Left ventricle myocardium inferior (tissue), 1 donor: Measurements from ENCODE around the gene PGM5. TPM values are rescaled to one million over a fixed set of nuclear protein-coding genes. Genes with fewer than 3 reads are reported as not detected.

Source experiments
- DNase-seq: peaks from one replicate; pipeline ENCODE4 v3.0.0-alpha.2; 2020
- H3K27ac ChIP-seq: fragments of 200-600 bp; replicated peaks from 2 replicates; pipeline ENCODE4 v1.8.0; 2021
- H3K27me3 ChIP-seq: fragments of 200-600 bp; 2 replicates; pipeline ENCODE4 v1.8.0; 2021; ENCODE audit warnings: low read depth
- H3K36me3 ChIP-seq: fragments of 200-600 bp; 2 replicates; pipeline ENCODE4 v1.8.0; 2021
- H3K4me1 ChIP-seq: fragments of 200-600 bp; 2 replicates; pipeline ENCODE4 v1.8.0; 2021
- H3K4me3 ChIP-seq: fragments of 200-600 bp; 2 replicates; pipeline ENCODE4 v1.8.0; 2021; ENCODE audit warnings: mild to moderate bottlenecking, moderate library complexity
- H3K9me3 ChIP-seq: fragments of 200-600 bp; replicated peaks from 2 replicates; pipeline ENCODE4 v1.8.0; 2021
- intact Hi-C: fragments of 100-400 bp; cut with micrococcal nuclease; formaldehyde crosslinking; loops from one replicate; pipeline ENCODE4 v1.11.0; 2022
- total RNA-seq: library from RNA; stranded (reverse); fragmentation: NEBNext Ultra II Directional; extraction: Animal tissue kit (Norgen Biotek cat#: 25700); gene quantifications from one replicate; pipeline ENCODE4 v1.2.1, GENCODE V29; 2021
- TF ChIP-seq, protein P1 (sequence below): fragments of 200-600 bp; IDR thresholded peaks from 2 replicates; pipeline ENCODE4 v1.8.0; 2021; ENCODE audit warnings: antibody characterized with exemption, mild to moderate bottlenecking, borderline replicate concordance
- donor health status: DM: no; HTN: yes; CAD: no; lungs with severe emphysema.

The PGM5 gene
- total RNA-seq, 1 donor from 2014 or later: 190 TPM

DNA sequence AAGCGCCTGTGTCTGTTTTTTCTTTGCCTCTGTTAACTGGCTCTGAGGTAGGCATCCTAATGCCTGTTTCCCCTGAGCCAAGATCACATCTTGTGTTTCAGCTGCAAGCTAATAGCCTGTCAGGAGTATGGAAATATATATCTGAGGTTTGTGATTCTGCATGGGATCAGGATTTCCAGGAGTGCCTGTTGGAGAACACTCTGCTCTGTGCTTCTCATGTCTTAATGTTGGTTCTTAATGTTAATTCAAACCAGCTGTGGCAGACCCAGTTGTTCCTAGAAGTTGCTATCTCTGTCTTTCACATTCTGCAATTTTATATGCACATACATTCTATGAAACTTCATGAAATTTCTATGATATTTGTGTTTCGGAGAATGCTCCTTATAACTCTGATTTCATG, 72.1 kb downstream of the PGM5 start:
- Histone ChIP-seq H3K27ac (peak overlapping the region; percentile 43), H3K4me3 (no peak overlapping the region), H3K27me3 (no peaks in the 10 kb centered on the region), H3K36me3 (peaks cover 11% of the 10 kb centered on the region), H3K9me3 (no peaks in the 10 kb centered on the region), H3K4me1 (peaks cover 31% of the 10 kb centered on the region)
- intact Hi-C loops: loop anchor here (10.0 kb wide), 1 partner anchor 76 kb away; no protein-coding TSS in a partner anchor
- TF ChIP-seq, protein P1, sequence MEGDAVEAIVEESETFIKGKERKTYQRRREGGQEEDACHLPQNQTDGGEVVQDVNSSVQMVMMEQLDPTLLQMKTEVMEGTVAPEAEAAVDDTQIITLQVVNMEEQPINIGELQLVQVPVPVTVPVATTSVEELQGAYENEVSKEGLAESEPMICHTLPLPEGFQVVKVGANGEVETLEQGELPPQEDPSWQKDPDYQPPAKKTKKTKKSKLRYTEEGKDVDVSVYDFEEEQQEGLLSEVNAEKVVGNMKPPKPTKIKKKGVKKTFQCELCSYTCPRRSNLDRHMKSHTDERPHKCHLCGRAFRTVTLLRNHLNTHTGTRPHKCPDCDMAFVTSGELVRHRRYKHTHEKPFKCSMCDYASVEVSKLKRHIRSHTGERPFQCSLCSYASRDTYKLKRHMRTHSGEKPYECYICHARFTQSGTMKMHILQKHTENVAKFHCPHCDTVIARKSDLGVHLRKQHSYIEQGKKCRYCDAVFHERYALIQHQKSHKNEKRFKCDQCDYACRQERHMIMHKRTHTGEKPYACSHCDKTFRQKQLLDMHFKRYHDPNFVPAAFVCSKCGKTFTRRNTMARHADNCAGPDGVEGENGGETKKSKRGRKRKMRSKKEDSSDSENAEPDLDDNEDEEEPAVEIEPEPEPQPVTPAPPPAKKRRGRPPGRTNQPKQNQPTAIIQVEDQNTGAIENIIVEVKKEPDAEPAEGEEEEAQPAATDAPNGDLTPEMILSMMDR: no peak
- DNase-seq: no peak

DNA sequence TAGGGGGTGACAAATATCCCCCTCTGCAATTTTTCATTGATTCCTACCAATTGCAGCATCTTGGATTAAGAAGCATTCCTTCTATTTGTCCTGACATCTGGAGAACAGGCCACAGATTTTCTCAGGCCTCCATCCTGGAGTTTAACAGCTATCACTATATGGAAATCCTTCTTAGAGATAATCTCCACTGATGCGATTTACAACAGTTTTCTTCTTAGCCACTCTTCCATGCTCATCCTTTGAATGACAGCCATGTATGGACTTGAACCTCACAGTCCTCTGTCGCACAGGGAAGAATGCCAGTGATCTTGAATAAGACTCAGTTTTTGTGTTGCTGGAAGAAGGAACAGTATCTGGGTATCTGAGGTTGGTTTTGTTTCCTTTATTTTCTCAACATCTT, 73.2 kb downstream of the PGM5 start:
- H3K36me3 ChIP-seq: peaks cover 11% of the 10 kb centered on the region
- H3K4me3 ChIP-seq: no peak overlapping the region
- H3K27me3 ChIP-seq: no peaks in the 10 kb centered on the region
- TF ChIP-seq, protein P1: no peak
- intact Hi-C loops: loop anchor here (10.0 kb wide), 1 partner anchor 75 kb away; no protein-coding TSS in a partner anchor
- H3K9me3 ChIP-seq: no peaks in the 10 kb centered on the region
- no peak overlapping the region for H3K27ac ChIP-seq
- DNase-seq: no peak
- H3K4me1 ChIP-seq: peaks cover 31% of the 10 kb centered on the region

DNA sequence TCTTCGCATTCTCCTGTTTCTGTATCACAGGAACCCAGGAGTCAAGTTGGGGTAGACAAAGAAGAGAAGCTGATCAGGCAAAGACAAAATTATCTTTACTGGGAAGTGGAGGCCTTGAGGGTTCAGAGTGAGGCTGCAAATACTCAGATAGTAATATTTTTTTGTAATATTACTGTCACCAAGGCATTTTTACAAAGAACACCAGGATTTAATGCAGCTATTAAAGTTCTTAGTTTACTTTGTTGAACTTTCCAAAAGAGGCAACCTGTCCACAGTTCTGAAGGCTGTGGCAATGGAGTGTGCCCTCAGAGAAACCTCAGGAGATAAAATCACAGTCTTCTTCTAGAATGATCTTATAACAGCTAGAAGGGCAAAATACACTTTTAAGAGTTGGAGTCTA, 74.9 kb downstream of the PGM5 start:
- H3K36me3 ChIP-seq: peaks cover 8% of the 10 kb centered on the region
- intact Hi-C loops: no loop called here
- TF ChIP-seq, protein P1: no peak
- H3K9me3 ChIP-seq: no peaks in the 10 kb centered on the region
- H3K27me3 ChIP-seq: no peaks in the 10 kb centered on the region
- DNase-seq: no peak
- peaks cover 31% of the 10 kb centered on the region for H3K4me1 ChIP-seq
- no peak overlapping the region for H3K27ac ChIP-seq
- no peak overlapping the region for H3K4me3 ChIP-seq

DNA sequence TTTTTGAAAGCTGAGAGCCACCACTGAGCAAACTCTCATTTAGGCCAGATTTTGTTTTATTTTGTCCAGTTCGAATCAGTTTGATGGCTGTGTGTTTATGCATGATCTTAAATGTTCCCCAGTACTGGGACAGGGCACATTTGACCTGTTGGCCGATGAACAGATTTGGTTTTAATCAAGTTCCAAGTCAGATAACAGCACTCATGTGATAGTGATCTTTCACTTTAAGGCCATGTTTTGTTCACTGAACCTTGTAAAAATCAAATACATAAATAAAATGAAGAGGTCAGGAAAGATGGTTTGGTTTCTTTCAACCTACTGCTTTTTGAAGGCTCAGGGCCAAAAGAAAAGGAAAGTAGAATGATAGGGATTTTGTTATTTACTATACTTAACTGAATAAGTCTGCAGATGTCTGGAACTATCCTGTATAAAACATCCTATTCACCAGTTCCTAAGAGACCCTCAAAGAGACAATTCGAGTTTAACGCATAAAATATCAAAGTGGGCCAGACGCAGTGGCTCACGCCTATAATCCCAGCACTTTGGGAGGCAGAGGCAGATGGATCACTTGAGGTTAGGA, 77.2 kb downstream of the PGM5 start:
- H3K27ac ChIP-seq: no peak overlapping the region
- no peak for DNase-seq
- H3K9me3 ChIP-seq: no peaks in the 10 kb centered on the region
- intact Hi-C loops: no loop called here
- H3K36me3 ChIP-seq: peaks cover 3% of the 10 kb centered on the region
- no peak overlapping the region for H3K4me3 ChIP-seq
- no peaks in the 10 kb centered on the region for H3K27me3 ChIP-seq
- TF ChIP-seq, protein P1: no peak
- peaks cover 30% of the 10 kb centered on the region for H3K4me1 ChIP-seq

DNA sequence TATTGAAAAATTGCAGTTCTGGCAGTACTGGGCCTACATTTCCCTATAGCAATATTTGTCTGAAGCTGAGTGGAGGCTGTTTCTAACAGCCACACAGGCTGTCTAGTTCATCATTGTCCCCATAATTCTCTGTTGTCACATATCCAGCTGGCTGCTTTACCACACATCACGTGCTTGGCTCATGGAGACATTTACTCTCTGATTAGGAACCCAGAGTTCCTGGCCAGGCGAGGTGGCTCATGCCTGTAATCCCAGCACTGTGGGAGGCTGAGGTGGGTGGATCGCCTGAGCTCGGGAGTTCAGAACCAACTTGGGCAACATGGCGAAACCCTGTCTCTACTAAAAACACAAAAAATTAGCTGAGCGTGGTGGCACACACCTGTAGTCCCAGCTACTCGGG, 81.4 kb downstream of the PGM5 start:
- no peaks in the 10 kb centered on the region for H3K27me3 ChIP-seq
- intact Hi-C loops: no loop called here

More for the DNA sequence above, 81.4 kb downstream of the PGM5 start:
- no peak overlapping the region for H3K4me3 ChIP-seq
- H3K27ac ChIP-seq: peak overlapping the region; percentile 69
- peaks cover 5% of the 10 kb centered on the region for H3K36me3 ChIP-seq
- DNase-seq: peak; percentile 68
- peaks cover 19% of the 10 kb centered on the region for H3K9me3 ChIP-seq
- H3K4me1 ChIP-seq: peaks cover 30% of the 10 kb centered on the region
- TF ChIP-seq, protein P1: no peak
